Right lobe of liver (tissue), 6 donors: ENCODE data around the gene CDK3. TPM values are rescaled to one million over a fixed set of nuclear protein-coding genes. Genes with fewer than 3 reads are reported as not detected.
"Not testable (repeated sequence)": the region's sequence is repeated elsewhere in the genome, so short reads cannot be mapped to it uniquely, and the experiment has no call there.

Experiments
- ATAC-seq, 4 donors: fragments of 200-7000 bp; cut with Tn5 transposase; one replicate each; pipeline ENCODE4 v1.9.1; 2020; ENCODE audit warnings: mild to moderate bottlenecking in 4 of 4, moderate library complexity in 4 of 4
- DNase-seq, 3 donors: peaks; one replicate each; pipeline ENCODE4 v3.0.0-alpha.2; 2020
- H3K27ac ChIP-seq, 3 donors: fragments of 200-600 bp; one replicate each; pipeline ENCODE4 v1.8.0; 2022
- H3K27me3 ChIP-seq, 2 donors: fragments of 200-600 bp; one replicate each; pipeline ENCODE4 v1.8.0; 2022
- H3K36me3 ChIP-seq, 4 donors: fragments of 200-600 bp; sonication (generic) in 1 of 4; one replicate each; pipeline versions ENCODE4 v1.5.1 to v1.8.0; 2017 to 2022; ENCODE audit warnings: control low read depth in 1 of 4
- H3K4me1 ChIP-seq, 4 donors: fragments of 200-600 bp; sonication (generic) in 1 of 4; one replicate each; pipeline versions ENCODE4 v1.5.1 to v1.8.0; 2017 to 2022; ENCODE audit warnings: control low read depth in 1 of 4
- H3K4me3 ChIP-seq, 3 donors: fragments of 200-600 bp; one replicate each; pipeline ENCODE4 v1.8.0; 2022
- H3K9me3 ChIP-seq, 4 donors: fragments of 200-600 bp; sonication (generic) in 1 of 4; one replicate each; pipeline versions ENCODE4 v1.5.1 to v1.8.0; 2017 to 2022; ENCODE audit warnings: control low read depth in 1 of 4
- POLR2A ChIP-seq: fragments of 450-650 bp; IDR thresholded peaks from one replicate; pipeline ENCODE4 v1.6.1; 2017; ENCODE audit warnings: antibody characterized with exemption, mild to moderate bottlenecking
- WGBS: methylation state at CpG from one replicate; pipeline ENCODE4 v1.1.6; 2018; ENCODE audit warnings: low coverage, low lambda C conversion rate; ENCODE audit not compliant: insufficient coverage; ENCODE audit errors: missing lambda C conversion rate; 5-methylcytosine and 5-hydroxymethylcytosine counted together
- intact Hi-C, 2 donors: fragments of 100-400 bp; cut with DNase I; formaldehyde crosslinking; loops; one replicate each; pipeline versions ENCODE4 v1.11.2 to v1.14.1; 2022
- total RNA-seq, 6 experiments: library from RNA; depleted of rRNA in 2 of 6; stranded (reverse); fragments of >200 nt in 2 of 6; fragmentation: NEBNext Ultra II Directional in 3 of 6; extraction: Animal tissue kit (Norgen Biotek cat#: 25700) in 3 of 6; gene quantifications; one replicate each; pipeline versions ENCODE4 v1.1.0 to v1.2.4, GENCODE V29; 2016 to 2023
- TF ChIP-seq, protein P1 (sequence below), 4 donors: fragments of 200-600 bp in 3 of 4; fragments of 450-650 bp in 1 of 4; IDR thresholded peaks; one replicate each; pipeline versions ENCODE4 v1.5.1 to v1.8.0; 2016 to 2022; ENCODE audit warnings: antibody characterized with exemption in 4 of 4, mild to moderate bottlenecking in 2 of 4
- donor health status: DM: no; HTN: yes; CAD: no.
- donor health status: DM: no; HTN: no; CAD: no.
- donor health status: DM: no; HTN: no; CAD: no.
- donor health status: DM: no; HTN: yes; CAD: no.
- donor health status: DM: no; HTN: yes; CAD: no.

Gene CDK3
- total RNA-seq, 6 experiments from 2014 or later: 2.2 to 11.0 (median 3.1) TPM

DNA sequence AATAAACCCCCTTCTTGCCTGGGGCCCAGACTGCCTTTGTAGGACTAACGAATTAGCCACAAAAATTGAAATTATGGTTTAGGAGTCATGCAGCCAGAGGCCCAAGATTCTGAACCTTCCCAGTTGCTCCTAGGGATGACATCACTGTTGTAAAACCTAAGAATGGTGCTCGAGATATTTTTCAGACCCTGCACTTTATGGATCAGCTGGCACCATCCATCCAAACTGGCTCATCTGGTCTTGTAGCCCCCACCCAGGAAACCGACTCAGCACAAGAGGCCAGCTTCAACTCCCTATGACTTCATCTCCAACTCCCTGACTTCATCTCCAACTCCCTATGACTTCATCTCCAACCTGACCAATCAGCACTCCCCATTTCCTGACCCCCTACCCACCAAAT, 37.4 kb downstream of the CDK3 start:
- Histone ChIP-seq H3K9me3 (no peaks in the 10 kb centered on the region), H3K36me3 (peaks cover 4 to 46% (median 31%) of the 10 kb centered on the region in 4 donors), H3K4me3 (no peak overlapping the region), H3K27me3 (no peaks in the 10 kb centered on the region), H3K27ac (no peak overlapping the region), H3K4me1 (no peaks in the 10 kb centered on the region)
- WGBS: 90% methylated on average over 3 of the region's 3 CpGs
- DNase-seq (no peak), ATAC-seq (no peak)
- TF ChIP-seq, protein P1, sequence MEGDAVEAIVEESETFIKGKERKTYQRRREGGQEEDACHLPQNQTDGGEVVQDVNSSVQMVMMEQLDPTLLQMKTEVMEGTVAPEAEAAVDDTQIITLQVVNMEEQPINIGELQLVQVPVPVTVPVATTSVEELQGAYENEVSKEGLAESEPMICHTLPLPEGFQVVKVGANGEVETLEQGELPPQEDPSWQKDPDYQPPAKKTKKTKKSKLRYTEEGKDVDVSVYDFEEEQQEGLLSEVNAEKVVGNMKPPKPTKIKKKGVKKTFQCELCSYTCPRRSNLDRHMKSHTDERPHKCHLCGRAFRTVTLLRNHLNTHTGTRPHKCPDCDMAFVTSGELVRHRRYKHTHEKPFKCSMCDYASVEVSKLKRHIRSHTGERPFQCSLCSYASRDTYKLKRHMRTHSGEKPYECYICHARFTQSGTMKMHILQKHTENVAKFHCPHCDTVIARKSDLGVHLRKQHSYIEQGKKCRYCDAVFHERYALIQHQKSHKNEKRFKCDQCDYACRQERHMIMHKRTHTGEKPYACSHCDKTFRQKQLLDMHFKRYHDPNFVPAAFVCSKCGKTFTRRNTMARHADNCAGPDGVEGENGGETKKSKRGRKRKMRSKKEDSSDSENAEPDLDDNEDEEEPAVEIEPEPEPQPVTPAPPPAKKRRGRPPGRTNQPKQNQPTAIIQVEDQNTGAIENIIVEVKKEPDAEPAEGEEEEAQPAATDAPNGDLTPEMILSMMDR (IDR thresholded peaks at IDR 0.05): no peak
- no peak for TF ChIP-seq POLR2A
- intact Hi-C loops: no loop called here

DNA sequence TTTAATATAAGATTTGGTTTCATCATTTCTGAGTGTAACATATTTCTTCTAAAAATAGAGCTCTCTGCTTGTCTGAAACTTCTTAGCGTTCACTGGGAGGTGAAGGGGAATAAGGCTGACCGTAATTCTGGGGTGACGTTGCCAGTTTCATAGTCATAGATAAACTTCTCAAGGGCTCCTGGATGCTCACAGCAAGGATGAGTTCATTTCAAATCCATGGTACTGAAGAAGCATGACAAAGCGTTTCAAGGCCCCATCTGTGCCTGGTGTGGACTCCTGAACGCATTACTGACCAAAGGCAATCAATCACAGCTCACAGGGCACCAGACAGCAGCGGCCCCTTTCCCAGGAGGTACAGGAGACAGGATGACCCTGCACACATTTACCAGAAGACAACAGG, 38.5 kb downstream of the CDK3 start:
- ATAC-seq (no peak), DNase-seq (no peak)
- Histone ChIP-seq H3K27ac (no peak overlapping the region), H3K4me3 (no peak overlapping the region), H3K36me3 (peaks cover 4 to 57% (median 35%) of the 10 kb centered on the region in 4 donors), H3K4me1 (no peaks in the 10 kb centered on the region), H3K9me3 (no peaks in the 10 kb centered on the region), H3K27me3 (no peaks in the 10 kb centered on the region)
- TF ChIP-seq, protein P1 (IDR thresholded peaks at IDR 0.05): no peak
- no peak for TF ChIP-seq POLR2A
- WGBS: 87% methylated on average over 3 of the region's 6 CpGs
- intact Hi-C loops: no loop called here

DNA sequence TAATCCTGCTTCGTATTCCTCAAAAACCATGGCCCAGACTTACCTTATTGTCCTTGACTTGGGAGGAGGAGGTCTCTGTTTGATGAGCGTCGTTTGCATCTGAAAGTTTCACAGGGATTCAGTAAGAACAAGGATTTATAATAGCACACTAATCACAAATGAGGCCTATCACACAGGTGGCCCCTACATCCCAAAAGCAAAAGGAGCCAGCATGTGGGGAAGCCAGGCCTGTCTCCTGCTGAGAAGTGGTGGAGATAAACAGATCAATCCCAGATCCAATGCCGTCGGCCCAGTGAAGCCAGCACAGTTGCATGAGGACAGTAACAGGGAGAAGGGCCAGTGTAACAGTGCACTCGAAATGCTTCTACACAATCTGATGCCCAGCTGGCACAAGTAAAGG, 39.7 kb downstream of the CDK3 start:
- DNase-seq (no peak), ATAC-seq (no peak)
- Histone ChIP-seq H3K36me3 (peaks cover 4 to 70% (median 43%) of the 10 kb centered on the region in 4 donors), H3K27me3 (no peaks in the 10 kb centered on the region), H3K4me1 (no peaks in the 10 kb centered on the region), H3K9me3 (no peaks in the 10 kb centered on the region), H3K27ac (no peak overlapping the region), H3K4me3 (no peak overlapping the region)
- 45% methylated on average over 5 of the region's 6 CpGs for WGBS
- intact Hi-C loops: no loop called here
- TF ChIP-seq, protein P1 (IDR thresholded peaks at IDR 0.05): no peak
- TF ChIP-seq POLR2A: no peak

DNA sequence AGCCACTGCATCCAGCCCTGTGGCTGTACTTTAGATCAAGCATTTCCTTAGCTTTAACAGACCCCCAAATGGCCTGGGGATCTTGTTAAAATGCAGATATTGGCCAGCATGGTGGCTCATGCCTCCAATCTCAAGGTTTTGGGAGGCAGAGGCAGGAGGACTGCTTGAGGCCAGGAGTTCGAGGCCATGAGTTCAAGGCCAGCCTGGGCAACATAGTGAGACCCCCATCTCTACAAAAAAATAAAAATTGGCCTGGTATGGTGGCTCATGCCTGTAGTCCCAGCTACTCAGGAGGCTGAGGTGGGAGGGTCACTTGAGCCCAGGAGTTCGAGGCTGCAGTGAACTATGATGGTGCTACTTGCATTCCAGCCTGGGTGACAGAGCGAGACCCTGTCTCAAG, 42.2 kb downstream of the CDK3 start:
- H3K27me3 ChIP-seq, H3K4me1 ChIP-seq, ATAC-seq, H3K4me3 ChIP-seq, H3K27ac ChIP-seq, intact Hi-C loops, DNase-seq, H3K9me3 ChIP-seq: not testable (repeated sequence)
- peaks cover 4 to 95% (median 59%) of the 10 kb centered on the region in 4 donors for H3K36me3 ChIP-seq
- WGBS: 100% methylated on average over 2 of the region's 3 CpGs

DNA sequence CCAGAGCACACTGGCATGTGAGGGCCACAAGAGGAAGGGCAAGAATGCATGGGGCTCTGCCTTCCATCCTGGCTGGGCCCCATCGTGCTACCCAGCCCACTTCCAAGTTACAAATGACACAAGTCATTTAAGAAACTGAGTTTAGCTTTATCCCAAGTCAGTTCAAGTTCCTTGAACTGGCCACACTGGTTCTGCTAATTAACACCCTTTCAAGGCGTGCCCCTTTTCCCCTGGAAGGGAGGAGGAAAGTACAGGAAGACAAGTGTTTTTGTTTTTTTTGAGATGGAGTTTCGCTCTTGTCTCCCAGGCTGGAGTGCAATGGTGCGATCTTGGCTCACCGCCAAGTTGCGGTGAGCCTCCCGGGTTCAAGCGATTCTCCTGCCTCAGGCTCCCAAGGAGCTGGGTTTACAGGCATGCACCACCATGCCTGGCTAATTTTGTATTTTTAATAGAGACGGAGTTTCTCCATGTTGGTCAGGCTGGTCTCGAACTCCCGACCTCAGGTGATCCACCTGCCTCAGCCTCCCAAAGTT, 43.9 kb downstream of the CDK3 start:
- DNase-seq, H3K4me1 ChIP-seq: not testable (repeated sequence)

More for the DNA sequence above, 43.9 kb downstream of the CDK3 start:
- 74% methylated on average over 2 of the region's 11 CpGs for WGBS
- H3K27ac ChIP-seq, H3K9me3 ChIP-seq, H3K27me3 ChIP-seq, H3K4me3 ChIP-seq, ATAC-seq, intact Hi-C loops: not testable (repeated sequence)
- peaks cover 4 to 100% (median 64%) of the 10 kb centered on the region in 4 donors for H3K36me3 ChIP-seq
